Activated CD4-positive, alpha-beta T cell treated with anti-CD3 and anti-CD28 coated beads, Interleukin-2, Interleukin-4, amounts not matched to agents 100 ng/mL and 50 ng/mL, durations not matched to agents 16 hours and 8 hours (primary cell): ENCODE data around the gene FSTL4.

Experiments used
- DNase-seq: peaks from one replicate; pipeline ENCODE4 v3.0.0-alpha.2; 2020; ENCODE audit warnings: low spot score

FSTL4 gene

DNA sequence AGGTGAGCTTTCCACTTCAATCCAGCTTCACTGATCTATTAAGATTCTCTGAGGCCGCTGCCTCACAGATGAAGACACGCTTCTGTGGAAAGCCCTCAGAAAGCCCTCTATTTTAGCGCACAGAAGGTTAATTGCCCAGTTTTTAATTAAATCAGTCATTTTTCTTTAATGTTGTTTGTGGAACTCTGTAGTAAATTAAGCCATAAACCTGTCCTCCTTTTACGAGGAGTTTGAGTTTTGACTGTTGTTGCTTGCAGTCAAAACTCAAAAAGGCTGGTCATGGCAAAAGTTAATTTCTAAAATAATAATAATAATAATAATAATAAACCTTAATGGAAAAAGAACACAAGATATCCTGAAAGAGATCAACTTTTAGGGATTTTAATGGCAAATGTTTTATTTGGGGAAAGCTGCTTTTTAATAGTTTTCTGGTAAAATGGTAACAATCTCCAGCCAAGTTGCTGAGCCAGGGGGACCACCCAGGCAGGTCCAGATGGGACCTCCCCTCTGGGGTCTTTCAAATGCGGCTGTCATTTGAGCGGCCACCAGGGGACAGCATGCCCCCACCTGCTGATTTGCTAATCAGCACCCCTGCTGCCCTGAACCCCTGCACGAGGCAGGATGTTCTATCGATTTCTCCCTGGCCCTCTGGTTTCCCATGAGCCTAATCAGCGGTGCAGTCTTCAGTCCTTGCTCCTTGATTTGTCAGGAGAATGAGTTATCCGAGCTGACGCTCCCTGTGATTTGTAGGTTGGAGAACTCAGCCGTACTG, 247.2 kb downstream of the FSTL4 start:
- DNase-seq, result no peak

DNA sequence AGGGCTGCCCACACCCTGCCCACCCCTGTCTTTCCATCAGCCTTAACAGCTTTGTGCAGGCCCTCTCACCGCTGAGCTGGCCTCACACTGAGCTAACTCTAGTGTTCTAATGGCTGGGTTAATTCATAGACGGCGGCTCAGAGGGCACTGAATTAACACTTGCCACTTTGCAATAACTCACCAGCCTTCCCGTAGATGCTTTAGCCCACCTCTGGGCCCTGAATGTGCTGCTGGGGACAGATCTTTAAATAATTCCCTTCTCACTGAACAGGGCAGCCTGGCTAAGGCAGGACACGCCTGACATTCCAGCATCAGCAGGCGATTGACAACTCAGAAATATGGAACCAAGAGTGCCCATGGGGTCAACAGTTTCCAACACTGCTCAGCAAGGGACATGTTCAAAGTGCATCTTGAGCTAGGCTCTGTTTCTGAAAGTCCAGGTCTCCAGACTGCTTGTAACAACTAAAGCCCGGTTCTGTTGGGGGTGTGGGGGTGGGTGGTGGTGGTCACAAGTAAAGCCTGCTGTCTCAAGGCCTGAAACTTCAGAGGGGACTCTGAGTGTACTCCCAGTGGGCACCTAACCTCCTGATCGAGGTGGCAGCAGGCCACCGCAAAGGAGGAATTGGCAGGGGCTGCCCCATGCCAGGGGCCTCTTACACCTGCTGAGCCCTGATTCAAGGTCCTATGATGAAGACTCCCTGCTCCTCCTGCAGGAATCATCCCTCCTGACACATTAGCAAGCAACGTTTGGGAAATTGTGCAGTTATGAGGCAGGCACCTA, 248.3 kb downstream of the FSTL4 start:
- DNase-seq, result no peak

DNA sequence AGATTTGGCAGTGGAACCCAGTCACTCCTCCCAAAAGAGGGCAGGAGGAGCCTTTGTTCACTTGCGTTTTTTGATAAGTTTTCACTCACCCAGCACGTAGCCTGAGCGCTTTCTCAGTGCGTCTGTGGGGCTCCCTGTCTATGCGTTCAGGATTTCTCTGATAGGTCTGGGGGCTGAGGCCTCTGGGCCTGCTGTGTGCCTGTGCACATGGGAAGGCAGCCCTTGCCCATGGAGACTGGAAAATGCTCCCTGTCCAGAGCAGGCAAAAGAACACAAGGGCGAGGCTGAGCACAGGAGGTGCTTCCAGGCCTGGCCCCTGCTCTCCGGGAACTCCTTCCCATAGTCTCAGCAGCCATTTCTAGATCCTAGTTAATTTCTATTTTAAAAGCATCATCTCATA, 249.9 kb downstream of the FSTL4 start:
- DNase-seq, result no peak

DNA sequence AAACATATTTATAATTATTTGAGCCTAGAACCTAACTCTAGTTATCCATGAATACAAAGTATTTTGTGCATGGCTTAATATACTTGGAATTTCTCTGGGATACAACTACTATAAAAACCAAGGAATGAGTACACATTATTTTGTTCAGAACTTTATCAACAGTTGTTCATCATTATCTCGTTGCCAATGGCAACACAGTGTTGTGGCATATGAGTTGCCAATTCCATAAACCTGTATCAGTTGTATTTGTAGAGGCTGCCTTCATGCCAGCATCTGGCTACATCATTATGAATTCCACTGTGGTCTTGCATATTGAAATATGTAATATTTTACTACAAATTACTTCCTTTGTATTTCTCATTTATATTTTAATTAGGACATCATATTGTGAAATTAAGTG, 250.4 kb downstream of the FSTL4 start:
- no peak for DNase-seq

DNA sequence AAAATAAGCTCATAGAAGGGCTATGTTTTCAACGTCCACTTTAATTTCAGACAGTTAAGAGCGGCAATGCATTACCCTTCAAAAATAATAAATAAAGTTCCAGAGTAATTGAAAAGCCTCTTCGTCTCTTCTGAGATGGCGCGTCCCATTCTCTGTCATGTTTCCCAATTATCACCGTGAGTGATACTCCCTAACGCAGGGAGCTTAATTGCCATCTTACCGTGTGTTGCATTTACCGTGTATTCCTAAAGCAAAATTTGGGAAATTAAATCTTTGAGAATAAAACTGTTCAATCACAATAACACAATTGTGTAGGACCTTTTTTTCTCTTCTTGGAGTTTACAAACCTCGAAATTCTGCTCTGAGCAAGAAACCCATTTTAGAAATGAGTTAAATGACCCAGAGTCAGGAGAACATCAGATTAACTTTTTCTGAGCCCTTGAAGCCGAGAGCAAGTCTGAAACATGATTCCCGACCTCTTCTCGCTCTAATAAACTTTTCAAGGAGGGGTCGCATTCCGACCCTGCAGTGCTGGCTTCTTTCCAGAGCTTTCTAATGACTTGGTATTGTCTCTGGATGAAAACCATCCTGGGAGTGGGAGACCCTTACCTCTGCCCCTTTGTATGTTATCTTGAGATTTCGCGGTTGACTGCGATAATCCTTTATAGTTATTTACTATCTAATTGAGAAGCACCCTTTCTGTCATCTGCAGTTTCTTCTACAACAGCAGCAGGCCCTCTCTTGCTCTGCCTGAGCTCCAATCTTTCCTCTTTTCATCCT, 251.5 kb downstream of the FSTL4 start:
- DNase-seq, result no peak

DNA sequence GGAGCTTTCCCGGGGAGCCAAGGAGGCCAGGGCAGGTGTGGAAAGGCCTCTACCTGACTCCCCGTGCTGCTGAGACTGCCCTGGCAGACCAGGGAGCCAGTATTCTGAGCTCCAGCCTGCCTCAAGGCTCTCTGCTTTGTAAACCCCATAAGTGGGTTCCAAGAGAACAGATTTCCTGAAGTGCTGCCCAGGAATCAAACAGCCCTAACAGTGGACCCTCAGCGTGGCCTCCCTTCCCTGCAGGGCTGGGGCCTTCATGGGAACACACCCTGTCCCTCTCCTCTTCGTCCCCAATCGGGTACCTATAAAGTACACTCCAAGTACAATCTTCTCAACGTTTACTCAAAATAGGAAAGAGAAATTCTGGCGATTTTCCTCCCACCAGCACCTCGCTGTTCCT, 252.5 kb downstream of the FSTL4 start:
- no peak for DNase-seq

DNA sequence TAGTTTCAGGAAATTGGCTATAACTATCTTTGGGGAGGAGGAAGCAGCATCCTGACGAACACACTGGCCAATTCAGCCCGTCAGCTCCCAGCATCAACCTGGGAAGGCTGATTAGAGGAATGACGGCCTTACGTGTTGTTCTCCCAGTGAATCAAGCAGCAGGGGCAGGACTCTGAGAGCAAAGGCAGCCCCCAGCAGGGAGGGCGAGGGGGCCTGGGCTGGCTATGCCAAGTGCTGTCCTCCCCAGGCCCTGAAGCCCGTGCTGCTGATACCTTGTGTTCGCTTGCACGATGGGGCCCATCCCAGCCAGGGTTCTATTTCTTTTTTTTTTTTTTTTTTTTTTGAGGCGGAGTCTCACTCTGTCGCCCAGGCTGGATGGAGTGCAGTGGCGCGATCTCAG, 254.1 kb downstream of the FSTL4 start:
- DNase-seq, result no peak

DNA sequence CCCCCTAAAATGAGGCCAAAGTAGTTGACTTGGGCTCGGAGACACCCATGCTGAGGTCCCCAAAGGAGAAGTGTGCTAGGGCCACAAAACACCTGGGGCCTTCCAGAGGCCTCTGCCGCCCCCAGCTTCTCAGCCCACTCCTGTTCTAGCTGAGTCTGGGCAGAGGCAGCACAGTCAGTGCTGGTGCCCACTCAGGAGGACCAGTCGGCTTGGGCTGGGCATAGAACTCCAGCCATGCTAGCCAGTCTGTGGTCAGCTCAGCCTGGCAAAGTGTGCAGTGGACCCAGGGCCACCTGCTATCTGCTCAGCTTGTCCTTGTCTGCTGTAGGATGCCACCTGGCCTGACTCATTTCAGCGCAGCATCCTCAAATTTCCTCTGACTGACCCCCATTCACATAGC, 254.6 kb downstream of the FSTL4 start:
- no peak for DNase-seq

DNA sequence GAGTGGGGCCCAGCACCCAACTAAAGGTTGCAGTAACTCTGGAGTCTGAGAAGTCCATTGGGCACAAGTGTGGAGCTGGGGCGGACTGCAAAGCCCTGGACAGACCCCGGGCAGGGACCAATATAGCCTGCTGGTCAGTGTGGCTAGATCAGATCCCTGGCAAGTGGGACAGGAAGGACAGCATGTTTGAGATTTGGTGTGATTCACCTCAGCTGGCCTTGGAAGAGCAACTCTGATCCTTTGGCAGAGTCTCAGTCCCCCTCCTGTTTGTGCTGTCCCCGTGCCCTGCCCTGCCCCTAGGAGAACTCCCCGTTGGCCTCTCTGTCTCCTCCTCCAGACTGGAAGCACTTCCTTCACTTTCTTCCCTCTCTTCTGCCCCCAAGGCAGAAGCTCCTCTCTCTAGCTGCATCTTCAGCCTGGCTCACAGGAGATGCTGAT, 255.3 kb downstream of the FSTL4 start:
- DNase-seq, result no peak

DNA sequence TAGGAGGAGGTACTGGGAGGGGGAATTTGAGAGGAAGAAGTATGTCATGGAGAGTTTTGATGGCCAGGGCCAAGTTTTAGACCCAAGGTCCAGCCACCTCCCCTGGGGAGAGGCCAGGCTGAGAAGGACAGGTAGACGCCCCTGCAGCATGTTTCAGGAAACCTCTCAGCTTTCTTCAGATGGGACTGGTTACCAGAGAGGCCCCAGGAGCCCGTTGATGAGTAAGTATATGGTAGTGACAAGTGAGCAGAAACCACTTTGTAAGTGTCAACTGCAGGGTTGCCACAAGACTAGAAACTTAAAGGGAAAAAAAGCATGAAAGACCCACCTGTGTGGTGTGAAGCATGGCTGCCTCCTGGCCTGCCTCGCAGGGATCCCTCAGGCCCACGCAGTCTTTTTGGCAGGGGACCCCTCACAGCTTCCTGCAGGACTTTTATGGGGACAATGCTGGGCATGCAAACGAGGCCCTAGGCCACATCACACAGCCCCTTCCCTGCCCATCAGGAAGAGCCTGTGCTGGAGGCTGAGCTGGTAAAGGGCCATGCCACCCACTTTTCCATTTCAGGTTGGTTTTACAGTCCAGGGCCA, 255.9 kb downstream of the FSTL4 start:
- DNase-seq, result no peak

DNA sequence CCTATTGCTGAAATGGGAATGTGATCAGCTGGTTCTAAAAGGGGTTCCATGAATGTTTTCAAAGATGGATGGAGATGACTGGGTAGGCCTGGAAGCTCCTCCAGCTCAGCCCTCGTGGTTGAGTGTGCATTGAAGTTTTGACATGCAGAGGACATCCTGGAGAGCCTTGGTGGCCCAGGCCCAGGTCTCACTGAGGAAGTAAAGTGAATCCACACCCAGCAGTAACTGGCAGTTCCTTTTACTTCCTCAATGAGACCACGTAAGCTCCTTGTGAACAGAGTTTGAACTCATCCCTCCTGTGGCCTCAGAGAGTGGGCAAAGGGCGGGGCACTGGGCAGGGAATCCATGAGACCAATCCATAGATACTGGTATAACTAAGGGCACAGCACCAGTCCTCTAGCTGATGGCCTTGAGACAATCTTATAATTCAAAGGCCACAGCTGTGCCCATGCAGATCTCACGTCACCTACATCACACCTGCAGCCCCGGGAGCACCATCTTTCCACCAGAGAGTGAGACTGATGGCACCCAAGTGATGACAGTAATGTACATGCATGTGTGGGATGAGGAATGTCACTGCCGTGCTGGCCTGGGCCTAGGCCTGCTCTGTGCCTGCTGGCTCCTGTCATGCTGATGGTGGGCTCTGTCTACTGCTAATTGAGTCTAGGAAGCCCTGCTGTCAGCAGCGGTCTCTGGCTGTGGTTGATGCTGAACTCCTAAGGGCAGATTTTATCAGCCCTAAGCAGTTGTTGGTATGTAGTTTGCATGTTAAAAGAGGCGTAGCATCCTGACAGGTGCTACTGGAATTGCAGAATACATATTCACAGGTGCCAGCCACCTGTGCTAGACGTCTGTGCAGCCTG, 257.8 kb downstream of the FSTL4 start:
- DNase-seq, result no peak

DNA sequence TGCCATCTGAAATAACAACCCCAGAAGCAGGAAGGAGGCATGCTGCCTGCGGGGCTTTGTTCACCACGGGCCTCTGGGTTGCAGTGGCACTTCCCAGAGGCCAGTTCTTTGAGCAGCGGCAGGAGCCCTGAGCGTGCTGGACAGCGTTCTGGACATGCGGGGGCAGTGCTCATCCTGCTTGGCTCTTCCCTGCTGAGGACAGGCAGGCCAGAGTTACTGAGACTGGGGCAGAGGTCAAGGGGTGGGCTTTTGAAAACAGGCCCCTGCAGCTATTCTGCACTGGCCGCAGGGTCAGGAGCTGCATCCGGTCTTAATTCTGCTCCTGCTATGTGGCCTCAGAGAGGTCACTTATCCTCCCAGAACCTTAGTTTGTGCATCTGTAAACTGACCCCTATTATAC, 258.6 kb downstream of the FSTL4 start:
- no peak for DNase-seq

DNA sequence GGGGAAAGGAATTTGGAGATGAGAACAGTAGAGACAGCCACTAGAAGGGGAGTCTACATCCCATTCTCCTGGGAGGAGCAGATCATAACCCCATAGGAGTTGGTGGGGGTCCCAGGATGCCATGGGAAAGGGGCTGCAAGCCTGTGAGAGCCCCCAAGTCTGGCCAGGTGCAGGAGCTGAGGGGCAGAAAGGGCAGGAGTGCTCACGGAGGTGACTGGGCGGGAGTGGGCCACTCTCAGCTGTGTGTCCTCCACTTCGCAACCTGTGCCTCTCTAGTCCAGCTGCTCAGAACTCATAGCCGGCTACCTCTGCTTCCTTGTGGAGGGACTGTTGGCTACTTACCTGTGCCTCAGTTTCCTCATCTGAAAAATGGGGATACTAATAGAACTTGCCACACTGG, 263.9 kb downstream of the FSTL4 start:
- no peak for DNase-seq

DNA sequence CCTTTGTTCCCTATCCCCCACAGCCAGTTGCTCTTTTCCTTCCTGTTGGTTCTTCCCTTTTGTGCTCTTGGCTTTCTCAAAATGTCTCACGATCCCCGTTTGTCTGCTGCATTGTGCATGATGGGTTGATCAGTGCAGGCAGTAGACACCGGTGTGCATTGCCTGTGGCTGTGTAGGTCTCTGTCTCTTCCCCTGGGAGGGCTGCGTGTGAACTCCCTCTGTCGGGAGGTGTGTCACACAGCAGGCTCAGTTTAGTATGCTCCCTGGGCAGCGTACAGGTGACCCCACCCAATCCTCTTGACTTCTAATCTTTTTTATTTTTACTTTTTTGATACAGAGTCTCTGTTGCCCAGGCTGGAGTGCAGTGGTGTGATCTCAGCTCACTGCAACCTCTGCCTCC, 265.3 kb downstream of the FSTL4 start:
- DNase-seq, result peak; percentile 19

DNA sequence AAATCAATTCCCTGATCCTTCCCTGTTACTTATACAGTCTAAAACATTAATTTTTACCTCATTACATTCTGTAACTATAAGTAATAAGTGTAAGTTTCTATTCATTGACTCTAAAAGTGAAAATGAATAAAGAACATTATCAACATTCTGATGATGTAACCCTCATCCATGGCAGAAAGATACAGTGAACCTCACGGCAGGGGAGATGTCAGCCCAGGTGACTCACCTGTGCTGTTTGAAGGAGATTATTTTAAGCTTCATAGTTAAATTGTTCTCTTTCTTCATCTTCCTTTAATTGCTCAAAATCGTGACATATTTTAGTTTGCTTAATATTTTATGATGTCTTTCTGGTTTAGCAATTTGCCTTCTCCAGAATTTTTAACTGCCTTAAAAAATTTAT, 268.1 kb downstream of the FSTL4 start:
- no peak for DNase-seq

DNA sequence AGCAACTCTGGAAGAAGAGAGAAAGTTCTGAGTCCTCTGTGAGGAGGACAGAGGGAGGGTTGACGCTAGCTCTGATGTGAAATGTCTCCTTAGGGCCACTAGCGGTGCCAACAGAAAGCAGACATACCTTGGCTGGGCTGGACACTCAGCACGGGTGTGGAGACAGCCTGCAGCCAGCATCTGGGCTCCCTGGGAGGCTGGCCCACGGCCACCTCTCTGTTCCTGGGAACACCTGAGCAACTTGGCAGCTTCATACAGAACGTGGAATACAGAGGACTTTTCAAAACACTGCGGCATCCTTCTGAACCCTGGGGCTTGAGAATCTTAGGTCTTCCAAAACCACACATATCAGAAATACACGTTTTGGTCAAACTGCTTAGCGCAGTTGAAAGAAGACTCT, 269.1 kb downstream of the FSTL4 start:
- DNase-seq, result no peak

DNA sequence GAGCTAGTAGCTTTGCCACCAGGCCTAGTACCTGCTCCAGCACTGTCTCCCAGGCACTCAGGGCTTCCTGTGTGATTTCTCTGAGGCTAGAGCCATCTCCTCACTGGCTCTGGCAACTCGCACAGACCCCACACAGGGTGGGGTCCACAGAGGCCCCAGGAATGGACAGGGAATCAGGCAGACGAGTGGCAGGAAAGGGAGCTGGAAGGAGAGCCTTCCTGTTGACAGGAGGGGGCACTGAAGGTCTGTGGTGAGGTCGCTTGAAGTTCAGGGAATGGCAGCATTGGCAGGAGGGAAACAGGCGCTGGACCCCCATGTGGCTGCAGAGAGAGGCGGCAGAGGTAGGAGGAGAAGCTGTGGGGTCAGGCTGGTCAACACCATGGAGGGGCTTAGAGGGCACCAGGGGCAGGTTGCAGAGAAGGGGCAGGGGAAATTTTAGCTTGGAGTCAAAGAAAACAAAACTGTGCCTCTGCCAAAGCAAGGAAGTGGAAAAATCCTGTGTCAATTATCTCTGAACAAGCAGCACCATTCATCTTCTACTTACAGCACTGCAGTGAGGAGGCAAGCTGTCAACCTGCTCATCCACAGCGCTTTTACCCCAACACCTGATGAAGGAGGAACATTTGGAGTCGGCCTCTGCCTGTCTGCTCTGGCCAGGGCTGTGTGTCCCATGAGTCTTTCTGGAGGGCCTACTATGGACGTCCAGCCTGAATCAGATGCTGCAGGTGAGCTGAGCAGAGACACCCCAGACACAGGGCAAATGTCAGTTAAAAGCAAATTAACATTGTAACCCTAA, 270.2 kb downstream of the FSTL4 start:
- no peak for DNase-seq

DNA sequence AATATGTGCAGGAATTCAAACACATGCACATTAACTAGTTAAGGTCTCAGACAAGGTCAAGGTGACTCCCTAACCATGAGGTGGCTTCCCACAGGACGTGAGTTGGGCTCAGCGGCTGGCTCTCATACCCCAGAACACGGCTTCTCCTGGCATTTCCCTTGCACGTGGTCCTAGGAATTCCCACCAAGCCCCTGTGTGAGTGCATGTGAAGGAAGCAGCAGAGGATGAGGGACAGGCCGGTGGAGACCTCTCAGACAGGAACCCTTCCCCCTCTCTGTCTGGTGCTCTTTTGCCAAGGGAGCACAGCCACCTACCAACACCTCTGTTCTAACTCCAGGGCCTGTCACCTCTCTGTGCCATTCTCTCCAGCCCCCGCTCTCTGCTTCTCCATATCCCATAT, 271.0 kb downstream of the FSTL4 start:
- DNase-seq, result no peak

DNA sequence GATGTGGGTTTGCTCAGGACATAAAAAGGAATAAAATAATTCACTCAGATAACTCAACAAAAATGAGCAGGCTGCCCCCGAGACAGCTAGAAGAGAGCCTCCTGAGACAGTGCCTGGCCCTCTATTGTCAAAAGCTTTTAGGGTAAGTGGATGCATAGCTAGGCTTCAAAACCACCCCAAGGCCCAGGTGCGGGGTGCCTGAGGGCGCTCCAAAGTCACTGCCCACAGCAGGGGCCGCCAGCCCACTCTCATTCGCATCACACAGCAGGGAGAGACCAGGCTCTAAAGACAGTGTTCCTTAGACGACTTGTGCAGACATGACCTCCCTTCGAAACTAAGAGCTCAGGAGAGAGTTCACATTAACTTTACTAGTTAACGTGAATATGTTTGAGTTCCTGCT, 271.5 kb downstream of the FSTL4 start:
- DNase-seq, result no peak

DNA sequence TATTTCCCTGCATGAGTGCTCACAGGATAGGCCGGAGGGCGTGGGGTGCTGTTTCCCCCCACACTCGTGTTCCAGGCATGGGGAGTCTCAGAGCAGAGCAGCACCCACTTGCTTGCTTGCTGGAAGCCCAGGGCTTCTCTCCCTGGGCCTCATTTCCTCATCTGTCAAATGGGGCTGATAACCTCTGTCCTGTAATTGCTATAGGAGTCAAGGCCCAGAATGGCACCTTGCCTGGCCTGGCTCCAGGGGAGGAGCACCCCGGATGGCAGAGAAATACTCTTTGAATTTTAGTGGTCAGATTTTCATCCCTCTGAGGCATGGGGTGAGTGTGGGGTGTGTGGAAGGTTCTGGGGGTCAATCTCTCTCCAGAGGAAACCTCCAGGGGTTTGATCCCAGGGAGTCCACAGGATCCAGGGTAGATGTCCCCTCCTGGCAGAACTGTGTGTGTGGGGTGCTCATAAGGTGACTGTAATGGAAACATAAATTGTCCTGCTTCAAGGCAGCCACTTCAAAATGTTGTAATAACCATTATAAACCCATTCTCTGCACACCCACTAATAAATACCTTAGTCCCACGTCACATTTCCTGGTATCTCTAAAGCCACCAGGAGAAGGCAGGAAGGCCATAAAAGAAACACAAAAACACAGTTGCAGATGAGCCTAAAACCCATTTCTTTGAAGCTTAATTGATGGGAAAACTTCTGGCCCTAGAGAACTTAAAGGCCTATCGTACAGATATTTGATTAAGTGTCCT, 272.2 kb downstream of the FSTL4 start:
- no peak for DNase-seq
